Activated CD8-positive, alpha-beta T cell treated with anti-CD3 and anti-CD28 coated beads for 36 hours (primary cell): Measurements from ENCODE around the gene RALY. TPM values are rescaled to one million over a fixed set of nuclear protein-coding genes. Genes with fewer than 3 reads are reported as not detected.
A peak's percentile ranks its signal among the peaks of the same experiment; 100 is the strongest.

ENCODE experiments used
- ATAC-seq: fragments of 200-7000 bp; cut with Tn5 transposase; one replicate; pipeline ENCODE4 v1.10.0; 2021; ENCODE audit warnings: mild to moderate bottlenecking, moderate library complexity
- CTCF ChIA-PET: fragments of 350-600 bp; sonication (Branson Sonifier 250); formaldehyde crosslinking; loops from one replicate; lab custom pipeline; 2021; ENCODE audit warnings: antibody characterized with exemption; lab: Charles Lee
- POLR2A ChIA-PET: fragments of 350-600 bp; sonication (Branson Sonifier 250); formaldehyde crosslinking; loops from one replicate; lab custom pipeline; 2021; ENCODE audit warnings: antibody characterized with exemption; lab: Charles Lee
- DNase-seq: peaks from one replicate; pipeline ENCODE4 v3.0.0-alpha.2; 2020
- H3K27ac Mint-ChIP-seq: one replicate; pipeline ENCODE4 v1.8.0; 2021; ENCODE audit warnings: mild to moderate bottlenecking, mixed read lengths
- H3K27me3 Mint-ChIP-seq: one replicate; pipeline ENCODE4 v1.8.0; 2021; ENCODE audit warnings: mixed read lengths
- H3K36me3 Mint-ChIP-seq: one replicate; pipeline ENCODE4 v1.8.0; 2021; ENCODE audit warnings: low read depth, mixed read lengths
- H3K4me1 Mint-ChIP-seq: one replicate; pipeline ENCODE4 v1.8.0; 2021; ENCODE audit warnings: low read depth, mixed read lengths
- H3K4me3 Mint-ChIP-seq: one replicate; pipeline ENCODE4 v1.8.0; 2021; ENCODE audit warnings: mild to moderate bottlenecking, moderate library complexity, mixed read lengths
- H3K9me3 Mint-ChIP-seq: one replicate; pipeline ENCODE4 v1.8.0; 2021; ENCODE audit warnings: mixed read lengths
- CTCF ChIP-seq: fragments of 200-600 bp; IDR thresholded peaks from one replicate; pipeline ENCODE4 v1.8.0; 2022; ENCODE audit warnings: antibody characterized with exemption, mild to moderate bottlenecking
- intact Hi-C: fragments of 100-400 bp; cut with micrococcal nuclease; formaldehyde crosslinking; loops from one replicate; pipeline ENCODE4 v1.10.0; 2022
- total RNA-seq, 2 experiments: library from RNA; stranded (reverse); gene quantifications; one replicate each; pipeline ENCODE4 v1.2.3, GENCODE V29; 2021

The RALY gene
- total RNA-seq, 2 experiments from 2014 or later: 151 to 153 TPM

DNA sequence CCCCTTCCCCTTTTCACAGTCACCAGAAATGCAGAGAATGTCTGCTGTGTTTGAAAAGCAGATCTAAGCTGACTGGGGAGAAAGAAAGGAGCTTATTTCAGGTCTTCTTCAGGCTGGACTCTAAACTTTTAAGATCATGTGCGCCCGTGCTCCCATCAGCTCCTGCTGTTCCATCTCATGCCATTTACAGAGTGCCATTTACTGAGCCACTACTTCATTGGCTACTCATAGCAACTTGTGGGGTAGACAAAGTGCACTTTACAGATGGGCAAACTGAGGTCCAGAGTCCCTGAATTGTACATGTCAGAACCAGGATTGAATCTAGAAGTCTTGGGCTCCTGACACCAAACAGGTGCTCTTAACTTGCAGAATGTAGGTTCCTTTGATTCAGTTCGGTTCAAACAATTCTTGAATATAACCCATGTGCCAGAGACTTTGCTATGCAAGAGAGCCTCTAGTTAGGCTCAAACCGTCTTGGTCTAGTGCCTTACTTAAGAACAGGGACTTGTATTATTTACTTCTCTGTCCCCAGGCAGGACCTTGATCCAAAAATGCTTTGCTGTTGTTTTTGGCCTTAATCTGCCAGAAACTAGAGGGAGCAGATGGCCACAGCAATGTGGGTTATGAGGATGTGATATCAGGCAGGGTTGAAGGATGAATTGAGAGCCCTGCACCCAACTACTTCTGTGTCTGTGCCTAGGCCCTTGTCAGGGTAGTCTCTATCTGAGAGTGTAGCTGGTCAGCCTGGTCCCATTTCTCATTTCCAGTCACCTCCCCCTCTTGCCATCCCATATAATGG, 56.4 kb downstream of the RALY start:
- no peak overlapping the region for H3K4me3 Mint-ChIP-seq
- CTCF ChIA-PET: interaction anchor here (0.7 to 1.5 kb wide), 4 partner anchors 18 to 187 kb away, joined by 3 to 5 read pairs (median 4); no protein-coding TSS in a partner anchor
- H3K27me3 Mint-ChIP-seq: no peaks in the 10 kb centered on the region
- H3K9me3 Mint-ChIP-seq: no peaks in the 10 kb centered on the region
- ATAC-seq (no peak), DNase-seq (no peak)
- intact Hi-C loops: no loop called here
- no peak for TF ChIP-seq CTCF
- H3K27ac Mint-ChIP-seq: no peak overlapping the region
- H3K4me1 Mint-ChIP-seq: peaks cover 66% of the 10 kb centered on the region
- POLR2A ChIA-PET: no interaction called here
- H3K36me3 Mint-ChIP-seq: peaks cover 2% of the 10 kb centered on the region

DNA sequence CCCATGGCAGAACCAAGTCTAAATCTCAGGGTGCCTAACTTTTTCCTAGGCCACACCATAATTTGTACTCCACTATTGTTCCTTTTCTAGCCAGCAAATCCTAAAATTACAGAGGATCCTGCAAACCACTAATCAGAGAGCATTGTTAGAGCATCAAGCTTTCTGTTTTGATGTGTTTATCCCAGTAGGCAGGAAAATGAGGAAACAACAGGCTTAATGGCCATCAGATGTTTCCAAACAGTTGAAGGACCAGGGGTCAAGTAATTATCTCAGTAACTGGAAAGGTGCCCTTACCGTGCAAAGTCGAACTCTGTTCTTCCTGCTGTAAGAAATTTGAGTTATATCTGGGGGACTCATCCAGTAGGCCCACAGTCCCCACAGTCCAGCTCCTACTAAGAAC, 58.7 kb downstream of the RALY start:
- H3K27ac Mint-ChIP-seq: no peak overlapping the region
- H3K4me1 Mint-ChIP-seq: peaks cover 69% of the 10 kb centered on the region
- no peaks in the 10 kb centered on the region for H3K27me3 Mint-ChIP-seq
- CTCF ChIA-PET: no interaction called here
- no peak for TF ChIP-seq CTCF
- intact Hi-C loops: no loop called here
- no peak overlapping the region for H3K4me3 Mint-ChIP-seq
- peaks cover 2% of the 10 kb centered on the region for H3K36me3 Mint-ChIP-seq
- POLR2A ChIA-PET: no interaction called here
- no peak for ATAC-seq
- no peak for DNase-seq
- H3K9me3 Mint-ChIP-seq: no peaks in the 10 kb centered on the region

- no peak for TF ChIP-seq CTCF
- DNase-seq: no peak
- no peak overlapping the region for H3K4me3 Mint-ChIP-seq
- no peak for ATAC-seq
- ChIA-PET CTCF (interaction anchor here (1.0 to 3.9 kb wide), 3 partner anchors 12 to 42 kb away, joined by 3 to 17 read pairs (median 5); no protein-coding TSS in a partner anchor), POLR2A (interaction anchor here (0.6 to 1.0 kb wide), 2 partner anchors 8 to 49 kb away, joined by 3 to 4 read pairs; no protein-coding TSS in a partner anchor)
- H3K4me1 Mint-ChIP-seq: peaks cover 71% of the 10 kb centered on the region
- no peak overlapping the region for H3K27ac Mint-ChIP-seq
- H3K36me3 Mint-ChIP-seq: peaks cover 2% of the 10 kb centered on the region
- H3K9me3 Mint-ChIP-seq: no peaks in the 10 kb centered on the region
- intact Hi-C loops: no loop called here
- H3K27me3 Mint-ChIP-seq: no peaks in the 10 kb centered on the region
These were observed 61.6 kb downstream of the RALY start for GRCh38 chr20:34055290-34055689.

DNA sequence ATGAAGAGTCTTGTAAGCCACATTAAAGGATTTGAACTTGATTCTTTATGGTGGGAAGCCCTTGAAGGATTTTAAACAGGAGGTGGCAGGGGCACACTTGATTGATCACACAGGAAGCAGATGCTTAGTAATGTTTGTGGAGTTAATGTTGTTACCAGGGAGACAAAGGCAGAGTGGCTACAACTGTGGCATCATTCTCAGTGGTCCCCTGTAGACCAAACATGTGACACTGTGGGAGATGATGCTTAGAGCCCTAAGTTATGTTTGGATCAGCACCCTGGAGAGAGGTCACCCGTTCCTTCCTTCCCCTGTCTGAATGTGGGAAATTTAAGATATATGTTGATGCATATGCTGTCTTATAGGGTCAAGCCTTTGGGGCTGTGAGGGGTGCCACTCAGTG, 65.1 kb downstream of the RALY start:
- DNase-seq (peak; percentile 25), ATAC-seq (peak; percentile 81)
- Mint-ChIP-seq H3K27me3 (no peaks in the 10 kb centered on the region), H3K9me3 (no peaks in the 10 kb centered on the region), H3K4me1 (peaks cover 71% of the 10 kb centered on the region), H3K27ac (no peak overlapping the region), H3K4me3 (no peak overlapping the region), H3K36me3 (no peaks in the 10 kb centered on the region)
- ChIA-PET CTCF (interaction anchor here (3.9 kb wide), 1 partner anchor 11 kb away, joined by 17 read pairs; no protein-coding TSS in a partner anchor), POLR2A (no interaction called here)
- intact Hi-C loops: no loop called here
- no peak for TF ChIP-seq CTCF

- H3K4me1 Mint-ChIP-seq: peaks cover 65% of the 10 kb centered on the region
- CTCF ChIA-PET: interaction anchor here (0.8 to 2.2 kb wide), 3 partner anchors 9 to 128 kb away, joined by 3 to 7 read pairs (median 3); no protein-coding TSS in a partner anchor
- intact Hi-C loops: loop anchor here (10.0 kb wide), 1 partner anchor 206 kb away; no protein-coding TSS in a partner anchor
These were observed 67.3 kb downstream of the RALY start for GRCh38 chr20:34060970-34061369.

More at GRCh38 chr20:34060970-34061369, 67.3 kb downstream of the RALY start:
- Mint-ChIP-seq H3K36me3 (peaks cover 2% of the 10 kb centered on the region), H3K9me3 (no peaks in the 10 kb centered on the region), H3K27me3 (no peaks in the 10 kb centered on the region), H3K4me3 (no peak overlapping the region), H3K27ac (peak overlapping the region; percentile 47)
- no peak for TF ChIP-seq CTCF
- DNase-seq: no peak
- ATAC-seq: no peak
- POLR2A ChIA-PET: interaction anchor here (0.7 kb wide), 1 partner anchor 517 kb away, joined by 3 read pairs; no protein-coding TSS in a partner anchor
